GM12872 (cell line): Measurements from ENCODE around the gene MMAB.

Experiments
- TF ChIP-seq, protein P1 (sequence below): IDR thresholded peaks from 3 replicates; pipeline ENCODE4 v1.5.1; 2011; ENCODE audit warnings: low read depth, mild to moderate bottlenecking, low read length, moderate library complexity; ENCODE audit not compliant: insufficient read depth

Gene MMAB

DNA sequence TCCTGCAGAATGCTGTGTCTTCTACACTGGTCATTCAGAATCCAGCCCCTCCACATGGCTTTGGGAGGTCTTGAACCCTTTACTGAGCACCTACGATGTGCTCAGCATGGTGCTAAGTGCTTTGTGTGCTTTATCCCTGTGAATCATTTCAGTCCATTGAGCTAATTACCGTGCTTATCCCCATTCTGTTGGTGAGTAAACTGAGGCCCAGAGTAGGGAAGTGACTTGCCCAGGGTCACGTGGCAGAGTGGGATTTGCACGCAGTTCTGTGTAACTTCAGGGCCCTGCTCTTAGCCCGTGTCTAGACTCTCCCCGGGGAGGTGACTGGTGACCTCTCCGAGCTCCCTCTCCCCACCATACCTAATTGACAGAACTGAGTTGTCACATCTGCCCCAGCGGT lies 27.7 kb upstream of the MMAB start:
- TF ChIP-seq, protein P1, sequence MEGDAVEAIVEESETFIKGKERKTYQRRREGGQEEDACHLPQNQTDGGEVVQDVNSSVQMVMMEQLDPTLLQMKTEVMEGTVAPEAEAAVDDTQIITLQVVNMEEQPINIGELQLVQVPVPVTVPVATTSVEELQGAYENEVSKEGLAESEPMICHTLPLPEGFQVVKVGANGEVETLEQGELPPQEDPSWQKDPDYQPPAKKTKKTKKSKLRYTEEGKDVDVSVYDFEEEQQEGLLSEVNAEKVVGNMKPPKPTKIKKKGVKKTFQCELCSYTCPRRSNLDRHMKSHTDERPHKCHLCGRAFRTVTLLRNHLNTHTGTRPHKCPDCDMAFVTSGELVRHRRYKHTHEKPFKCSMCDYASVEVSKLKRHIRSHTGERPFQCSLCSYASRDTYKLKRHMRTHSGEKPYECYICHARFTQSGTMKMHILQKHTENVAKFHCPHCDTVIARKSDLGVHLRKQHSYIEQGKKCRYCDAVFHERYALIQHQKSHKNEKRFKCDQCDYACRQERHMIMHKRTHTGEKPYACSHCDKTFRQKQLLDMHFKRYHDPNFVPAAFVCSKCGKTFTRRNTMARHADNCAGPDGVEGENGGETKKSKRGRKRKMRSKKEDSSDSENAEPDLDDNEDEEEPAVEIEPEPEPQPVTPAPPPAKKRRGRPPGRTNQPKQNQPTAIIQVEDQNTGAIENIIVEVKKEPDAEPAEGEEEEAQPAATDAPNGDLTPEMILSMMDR: no peak

DNA sequence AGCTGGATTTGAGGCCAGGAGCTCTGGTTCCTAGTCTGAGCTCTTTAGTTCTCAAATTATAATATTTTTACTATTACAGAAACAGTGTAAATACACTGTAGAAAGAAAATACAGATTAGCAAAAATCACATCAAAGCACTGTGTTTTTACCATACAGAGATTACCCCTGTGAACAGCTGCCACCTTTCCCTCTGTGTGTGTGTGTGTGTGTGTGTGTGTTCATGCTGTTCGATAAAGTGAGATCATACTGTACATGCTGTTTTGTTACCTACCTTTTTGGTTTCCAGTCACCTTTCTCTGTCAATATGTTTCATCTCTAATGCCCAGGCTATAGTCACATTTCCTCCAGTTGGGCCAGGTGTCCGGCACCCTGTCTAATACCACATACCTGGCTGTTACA lies 27.2 kb upstream of the MMAB start:
- TF ChIP-seq, protein P1: no peak

DNA sequence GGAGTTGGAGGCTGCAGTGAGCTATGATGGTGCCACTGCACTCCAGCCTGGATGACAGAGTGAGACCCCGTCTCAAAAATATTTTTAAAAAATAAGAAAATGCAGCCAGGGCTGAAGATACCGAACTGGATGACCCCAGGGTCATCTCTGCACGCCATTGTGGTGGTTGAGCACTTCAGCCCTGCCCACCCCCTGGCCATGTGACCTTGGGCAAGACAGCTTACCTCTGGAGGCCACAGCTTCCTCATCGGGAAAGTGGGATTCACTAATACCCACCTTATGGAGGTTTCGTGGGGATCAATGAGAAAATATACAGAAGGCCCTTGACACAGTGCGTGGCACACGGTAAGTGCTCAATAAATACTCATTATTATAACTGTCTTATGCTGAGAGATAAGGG lies 25.8 kb upstream of the MMAB start:
- TF ChIP-seq, protein P1: no peak

DNA sequence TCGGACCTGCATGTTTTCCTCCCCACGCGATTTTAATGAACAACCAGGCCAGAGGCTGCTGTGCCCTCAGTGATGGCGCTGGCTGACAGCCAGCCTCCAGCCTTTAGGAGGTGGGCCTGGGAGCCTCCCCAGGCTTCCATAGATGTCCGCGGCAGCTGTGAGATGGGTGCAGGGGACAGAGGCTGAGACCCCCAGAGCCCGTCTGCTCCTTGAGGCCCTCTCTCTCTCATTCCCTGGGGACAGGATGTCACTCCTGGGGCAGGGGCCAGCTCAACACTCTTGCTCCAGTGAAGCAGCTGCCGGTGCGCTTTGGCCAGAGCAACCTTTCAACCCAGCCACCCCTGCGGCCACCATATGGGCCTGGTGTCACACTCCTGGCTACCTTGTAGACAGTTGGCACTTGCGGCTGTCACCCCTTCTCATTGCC lies 25.1 kb upstream of the MMAB start:
- TF ChIP-seq, protein P1: no peak

DNA sequence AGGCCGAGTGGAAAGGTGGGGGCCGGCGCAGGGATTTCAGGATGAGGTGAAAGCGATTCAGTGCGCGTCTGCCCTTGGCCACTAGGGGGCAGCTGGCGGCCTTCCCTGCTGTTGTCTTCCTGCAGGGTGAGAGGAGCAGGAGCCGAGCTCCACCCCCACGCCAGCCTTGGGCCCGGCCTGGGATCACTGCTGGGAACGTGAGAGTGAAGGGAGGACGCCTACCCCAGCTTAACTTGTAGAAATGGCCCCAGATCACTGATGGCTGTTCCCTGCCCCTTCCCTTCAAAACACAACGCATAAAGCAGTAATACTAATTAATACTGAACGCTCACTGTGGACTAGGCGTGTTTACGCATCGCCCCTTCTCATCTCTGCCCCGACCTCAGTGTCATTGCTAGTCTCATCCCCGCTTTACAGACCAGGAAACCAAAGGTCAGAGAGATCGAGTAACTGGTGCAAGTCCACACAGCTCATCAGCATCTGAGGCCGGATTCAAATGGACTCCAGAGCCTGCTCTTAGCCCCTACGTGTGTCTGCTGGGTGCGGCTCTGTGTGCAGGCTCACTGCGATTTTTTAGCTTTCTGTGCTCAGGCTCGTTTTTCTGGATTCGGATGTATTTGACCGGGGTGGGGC lies 24.6 kb upstream of the MMAB start:
- TF ChIP-seq, protein P1: peak; percentile 94

DNA sequence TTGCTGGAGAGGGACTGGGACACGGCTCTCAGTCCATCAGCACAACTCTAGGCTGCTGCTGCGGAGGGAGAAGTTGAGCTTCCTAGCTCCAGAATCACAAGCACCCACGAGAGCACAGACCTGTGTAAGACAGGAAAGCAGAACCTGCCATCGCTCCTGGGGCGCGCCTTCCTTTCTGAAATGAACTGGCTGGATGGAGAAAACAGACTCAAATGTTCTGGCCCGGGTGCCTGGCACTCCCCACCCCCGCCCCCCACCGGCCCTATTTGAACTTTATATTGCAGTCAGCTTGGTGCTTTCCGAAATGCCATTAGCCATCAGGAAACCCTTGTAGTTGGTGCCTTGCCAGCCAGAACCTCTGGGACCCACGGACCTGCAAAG lies 24.1 kb upstream of the MMAB start:
- TF ChIP-seq, protein P1: no peak

DNA sequence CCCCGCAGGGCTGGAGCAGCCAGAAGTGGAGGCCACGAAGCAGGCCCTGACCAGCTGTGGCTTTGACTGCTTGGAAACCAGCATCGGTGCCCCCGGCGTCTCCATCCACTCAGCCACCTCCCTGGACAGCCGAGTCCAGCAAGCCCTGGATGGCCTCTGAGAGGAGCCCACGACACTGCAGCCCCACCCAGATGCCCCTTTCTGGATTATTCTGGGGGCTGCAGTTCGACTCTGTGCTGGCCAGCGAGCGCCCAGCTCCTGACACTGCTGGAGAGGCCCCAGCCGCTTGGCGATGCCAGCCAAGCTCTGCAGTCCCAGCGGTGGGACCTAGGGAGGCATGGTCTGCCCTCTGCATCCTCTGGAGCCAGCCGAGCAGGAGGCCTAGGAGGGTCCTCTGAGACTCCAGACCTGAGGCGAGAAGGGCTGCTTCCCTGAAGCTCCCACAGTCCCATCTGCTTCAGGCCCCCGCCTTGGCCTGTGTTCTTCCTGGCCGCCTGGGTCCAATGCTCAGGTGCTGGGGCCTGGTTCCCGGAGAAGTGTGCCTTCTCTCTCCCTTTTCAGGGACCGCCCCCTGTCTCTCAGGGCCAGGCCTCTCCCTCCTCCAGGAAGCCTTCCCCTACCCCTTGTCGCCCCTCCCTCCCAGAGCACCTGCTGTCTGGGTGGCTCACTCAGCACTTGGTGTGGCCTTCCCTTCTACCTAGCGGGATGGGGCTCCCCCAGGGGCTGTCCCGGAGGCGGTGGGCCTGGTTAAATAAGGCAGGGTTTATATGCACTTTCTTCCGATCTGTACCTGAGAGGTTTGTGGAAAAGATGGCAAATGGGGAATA lies 23.3 kb upstream of the MMAB start:
- TF ChIP-seq, protein P1: no peak
